Fibroblast of skin of abdomen (primary cell): Measurements from ENCODE around the gene UCKL1.
"Not testable (repeated sequence)": the region's sequence is repeated elsewhere in the genome, so short reads cannot be mapped to it uniquely, and the experiment has no call there.

ENCODE experiments used
- DNase-seq: peaks from one replicate; pipeline ENCODE4 v3.0.0-alpha.2; 2013

Gene UCKL1

GRCh38 chr20:63942969-63943807 lies 13.0 kb downstream of the UCKL1 start:
- no peak for DNase-seq

GRCh38 chr20:63942250-63942951 lies 13.8 kb downstream of the UCKL1 start:
- no peak for DNase-seq

DNA sequence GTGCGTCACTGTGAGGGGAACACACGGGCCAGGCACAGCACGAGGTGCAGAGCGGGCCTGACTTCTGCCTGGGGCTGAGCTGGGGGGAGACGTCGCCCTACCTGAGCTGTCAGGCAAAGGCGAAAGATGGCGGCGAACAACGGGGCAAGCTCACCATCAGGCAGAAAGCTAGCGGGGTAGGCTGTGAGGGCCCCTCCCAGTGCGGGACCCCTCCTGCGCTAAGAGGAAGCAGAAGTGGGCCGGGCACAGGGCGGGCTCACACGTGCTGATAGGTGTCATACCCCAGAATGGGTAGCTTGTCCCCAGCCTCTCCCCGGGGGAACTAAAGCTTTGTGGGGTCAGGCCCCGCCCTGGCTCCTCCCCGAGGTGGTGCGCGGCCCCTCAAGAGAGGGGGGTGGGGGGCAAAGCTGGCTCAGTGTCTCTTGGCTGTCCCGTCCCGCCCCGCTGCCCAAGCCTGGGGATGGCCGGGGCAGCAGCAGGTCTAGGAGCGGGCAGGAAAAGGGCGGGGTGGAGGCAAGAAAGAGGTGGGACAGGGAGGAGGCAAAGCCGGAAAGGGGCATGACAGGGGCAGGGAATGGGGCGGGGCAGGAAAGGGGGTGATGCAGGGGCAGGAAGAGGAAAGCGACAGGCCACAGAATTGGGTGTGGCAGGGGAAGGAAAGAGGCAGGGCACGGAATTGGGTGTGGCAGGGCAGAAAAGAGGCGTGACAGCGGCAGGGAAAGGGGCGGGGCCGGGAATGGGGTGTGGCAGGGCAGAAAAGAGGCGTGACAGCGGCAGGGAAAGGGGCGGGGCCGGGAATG lies 14.7 kb downstream of the UCKL1 start:
- no peak for DNase-seq

DNA sequence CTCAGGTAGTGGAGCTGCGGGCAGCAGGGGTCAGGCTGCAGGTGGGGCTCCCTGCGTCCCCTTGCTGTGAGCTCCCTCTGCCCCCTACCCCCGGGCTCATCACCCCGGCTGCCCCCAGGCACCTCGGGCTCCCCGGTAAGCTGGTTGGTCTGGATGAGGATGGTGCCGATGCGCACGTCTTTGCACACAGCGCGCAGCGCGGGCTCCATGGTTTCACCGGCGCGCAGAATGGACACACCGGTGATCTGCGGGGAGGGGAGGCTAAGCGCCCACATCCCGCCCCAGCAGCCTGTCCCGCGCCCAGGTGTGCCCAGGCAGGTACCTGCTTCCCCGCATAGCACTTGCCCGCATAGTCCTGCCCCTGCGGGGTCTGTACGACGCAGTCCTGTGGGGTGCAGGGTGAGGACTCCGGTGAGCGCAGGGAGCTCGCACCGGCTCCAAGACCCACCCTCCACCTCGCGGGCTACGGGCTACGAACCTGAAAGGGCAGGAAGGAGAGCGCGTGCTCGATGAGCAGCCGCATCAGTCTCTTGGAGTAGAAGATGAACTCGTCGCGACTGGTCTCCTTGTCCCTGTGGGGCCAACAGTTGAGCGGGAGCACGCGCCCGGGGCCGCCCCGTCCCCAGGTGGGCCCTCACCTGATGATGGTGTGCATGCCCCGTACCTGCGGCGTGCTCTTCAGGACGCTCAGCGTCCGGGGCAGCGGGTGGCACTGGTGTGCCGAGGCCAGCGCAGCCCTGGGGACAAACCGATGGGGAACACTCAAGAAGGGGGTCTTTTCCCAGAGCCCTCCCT lies 15.5 kb downstream of the UCKL1 start:
- no peak for DNase-seq

DNA sequence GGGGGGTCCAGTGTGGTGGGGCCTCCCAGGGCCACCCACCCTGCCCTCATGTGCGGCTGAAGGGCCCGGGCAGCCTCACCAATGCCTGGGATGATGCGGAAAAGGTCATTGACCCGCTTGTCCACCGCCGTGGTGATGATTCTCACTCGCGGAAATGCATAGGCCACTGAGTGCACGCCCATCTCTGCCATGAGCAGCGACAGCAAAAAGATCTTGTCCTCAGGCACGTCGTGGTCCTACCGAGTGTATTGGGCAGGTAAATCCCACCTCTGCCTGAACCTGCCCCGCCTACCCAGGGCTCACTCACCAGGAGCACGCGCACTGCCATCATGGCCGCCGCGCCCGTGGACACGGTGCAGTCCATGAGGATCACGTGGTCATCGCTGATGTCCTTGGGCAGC lies 16.1 kb downstream of the UCKL1 start:
- no peak for DNase-seq

GRCh38 chr20:63939061-63939935 lies 16.9 kb downstream of the UCKL1 start:
- DNase-seq = no peak

DNA sequence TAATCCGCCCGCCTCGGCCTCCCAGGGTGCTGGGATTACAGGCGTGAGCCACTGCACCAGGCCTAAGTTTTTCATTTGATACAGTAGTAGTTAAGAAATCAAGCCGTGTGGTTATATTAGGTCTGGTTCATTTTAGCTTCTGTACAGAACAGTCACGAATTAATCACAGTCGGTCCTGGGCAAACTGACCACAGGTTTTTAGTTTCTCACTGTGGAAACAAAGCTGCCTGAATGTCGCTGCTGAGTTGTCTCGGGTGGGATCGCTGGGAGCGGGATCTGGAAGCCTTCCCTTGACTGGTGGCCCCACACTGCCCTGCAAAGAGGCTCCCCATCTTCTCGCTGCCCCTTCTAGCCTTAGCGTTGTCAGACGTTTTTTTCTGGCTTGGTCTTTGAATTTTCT lies 18.6 kb downstream of the UCKL1 start:
- no peak for DNase-seq

GRCh38 chr20:63935447-63935846 lies 20.8 kb downstream of the UCKL1 start:
- no peak for DNase-seq

DNA sequence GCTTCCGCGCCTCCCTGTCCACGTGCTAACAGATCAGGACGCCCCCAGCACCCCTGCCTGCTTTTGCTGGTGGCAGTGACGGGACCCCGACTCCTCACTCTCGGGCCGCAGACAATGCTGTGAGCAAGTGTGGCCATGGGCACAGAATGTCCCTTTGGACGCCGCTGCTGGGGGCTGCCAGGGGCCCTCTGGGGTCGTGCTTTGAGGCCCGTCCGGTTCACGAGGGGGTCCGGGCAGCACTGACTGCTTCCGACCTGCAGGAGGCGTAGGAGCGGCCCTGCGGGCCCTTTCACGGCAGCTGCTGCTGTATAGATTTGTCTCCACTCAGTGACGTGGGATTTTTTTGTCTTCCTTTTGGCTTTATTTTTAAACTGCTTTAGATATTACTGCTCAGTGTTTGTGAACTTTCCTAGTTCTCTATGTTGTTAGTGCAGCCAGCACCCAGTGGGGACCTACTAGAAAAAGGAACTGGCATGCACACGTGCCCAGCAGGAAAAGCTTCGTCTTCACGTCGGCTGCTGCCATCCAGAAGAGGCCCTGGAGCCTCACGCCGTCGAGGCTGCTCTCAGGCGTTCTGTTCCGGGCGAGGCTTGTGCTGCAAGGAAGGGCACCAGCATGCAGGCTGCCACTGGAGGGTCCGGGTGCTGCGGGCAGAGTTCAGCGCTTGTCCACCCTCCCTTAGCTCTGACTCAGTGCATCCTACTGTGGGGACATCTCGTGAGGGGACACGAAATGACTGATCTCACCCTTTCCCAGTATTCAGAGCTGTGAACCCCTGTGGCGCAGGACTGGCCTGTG lies 21.7 kb downstream of the UCKL1 start:
- DNase-seq = no peak

DNA sequence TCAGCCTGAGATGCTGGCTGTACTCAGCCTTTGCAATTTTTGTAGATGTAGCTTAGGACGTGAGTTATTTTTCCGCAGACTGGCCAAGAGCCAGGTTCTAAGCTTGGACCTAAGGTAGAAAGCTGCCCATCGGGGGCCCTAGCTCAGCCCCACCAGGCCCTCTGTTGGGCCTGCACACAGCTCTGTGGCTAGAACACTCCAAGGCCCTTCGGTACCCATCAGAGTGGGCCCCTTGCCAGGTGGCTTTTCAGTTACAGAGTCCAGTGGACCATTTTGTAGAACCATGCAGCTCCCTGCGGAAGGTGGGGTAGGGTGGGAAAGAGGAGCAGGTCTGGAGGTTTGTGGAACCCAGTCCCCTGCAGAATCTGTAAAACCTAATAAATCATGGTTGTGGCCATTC lies 22.6 kb downstream of the UCKL1 start:
- DNase-seq = no peak

- no peak for DNase-seq
These were observed 23.5 kb downstream of the UCKL1 start for GRCh38 chr20:63932606-63933160.

- no peak for DNase-seq
These were observed 24.5 kb downstream of the UCKL1 start for GRCh38 chr20:63931735-63932134.

DNA sequence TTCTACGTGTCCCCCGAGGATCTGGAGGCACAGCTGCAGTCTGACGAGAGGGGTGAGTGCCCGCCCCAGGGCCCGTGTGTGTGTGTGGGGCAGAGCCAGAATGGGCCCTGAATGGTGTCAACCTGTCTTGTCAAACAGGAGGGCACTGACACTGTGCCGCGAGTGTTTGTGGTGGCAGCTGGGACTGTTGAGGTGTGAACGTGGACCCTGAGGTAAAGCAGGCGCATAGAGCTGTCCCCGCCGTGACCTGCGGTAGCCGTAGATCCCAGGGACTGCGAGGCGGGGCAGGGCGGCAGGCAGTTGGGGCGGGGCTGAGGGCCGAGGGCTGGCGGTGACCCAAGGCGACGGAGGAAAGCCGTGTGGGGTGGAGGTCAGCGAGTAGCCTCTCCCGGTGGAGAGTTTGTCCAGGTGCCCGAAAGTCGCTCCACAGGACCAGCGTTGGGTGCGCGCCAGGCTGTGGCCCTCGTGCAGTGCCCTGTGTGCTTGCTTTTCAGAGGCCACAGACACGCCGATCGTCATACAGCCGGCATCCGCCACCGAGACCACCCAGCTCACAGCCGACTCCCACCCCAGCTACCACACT lies 25.2 kb downstream of the UCKL1 start:
- no peak for DNase-seq

- DNase-seq = not testable (repeated sequence)
These were observed 26.7 kb downstream of the UCKL1 start for GRCh38 chr20:63929473-63929883.

DNA sequence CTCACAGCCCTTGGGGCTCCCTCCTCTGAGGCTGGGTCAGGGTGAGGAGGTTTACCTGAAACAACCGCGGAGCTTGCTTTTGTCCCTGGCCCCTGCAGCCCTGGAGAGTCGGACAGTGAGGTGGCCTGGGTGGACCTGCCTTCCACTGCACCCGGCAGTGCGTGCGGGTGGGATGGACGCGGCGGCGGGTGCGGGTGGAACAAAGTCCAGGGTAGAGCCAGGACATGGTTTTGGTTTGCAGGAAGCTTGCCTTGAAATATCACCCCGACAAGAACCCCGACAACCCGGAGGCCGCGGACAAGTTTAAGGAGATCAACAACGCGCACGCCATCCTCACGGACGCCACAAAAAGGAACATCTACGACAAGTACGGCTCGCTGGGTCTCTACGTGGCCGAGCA lies 27.1 kb downstream of the UCKL1 start:
- DNase-seq = no peak

DNA sequence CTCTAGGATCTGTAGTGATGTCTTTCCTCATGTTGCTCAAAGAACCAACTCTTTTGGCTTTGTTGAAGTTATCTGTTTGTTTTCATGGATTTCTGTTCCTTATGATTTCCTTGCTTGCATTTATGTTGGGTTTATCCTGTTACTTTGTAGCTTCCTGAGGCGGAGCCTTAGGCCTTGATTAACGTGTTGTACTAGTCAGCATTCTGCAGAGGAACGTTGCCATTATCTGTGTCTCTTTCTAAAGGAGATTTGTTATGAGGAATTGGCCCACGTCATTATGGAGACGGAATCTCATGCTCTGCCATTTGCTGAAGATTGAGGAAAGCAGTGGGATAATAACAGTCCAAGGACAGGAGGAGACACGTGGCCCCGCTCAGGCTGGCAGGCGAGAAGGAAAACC lies 29.9 kb downstream of the UCKL1 start:
- no peak for DNase-seq

- no peak for DNase-seq
These were observed 32.0 kb downstream of the UCKL1 start for GRCh38 chr20:63924241-63924640.

GRCh38 chr20:63923651-63924050 lies 32.6 kb downstream of the UCKL1 start:
- no peak for DNase-seq

DNA sequence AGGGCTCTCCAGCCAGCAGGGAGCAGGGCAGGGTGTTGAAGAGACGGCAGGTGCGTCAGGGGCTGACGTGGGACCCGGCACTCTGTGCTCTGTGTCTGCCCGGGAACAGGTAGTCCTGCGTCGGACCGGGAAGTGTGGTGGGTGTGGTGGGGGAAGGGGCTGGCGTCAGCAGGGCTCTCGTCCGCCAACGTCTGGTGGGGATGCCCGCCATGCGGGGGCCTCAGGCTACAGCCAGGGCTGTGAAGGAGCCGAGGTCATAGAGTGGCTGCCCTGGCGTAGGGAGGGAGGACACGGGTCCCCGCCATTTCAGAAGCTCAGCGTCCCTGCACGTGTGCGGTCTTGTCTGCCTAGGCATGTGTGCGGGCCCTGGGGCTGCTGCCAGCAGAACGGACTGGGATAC lies 36.0 kb downstream of the UCKL1 start:
- no peak for DNase-seq

DNA sequence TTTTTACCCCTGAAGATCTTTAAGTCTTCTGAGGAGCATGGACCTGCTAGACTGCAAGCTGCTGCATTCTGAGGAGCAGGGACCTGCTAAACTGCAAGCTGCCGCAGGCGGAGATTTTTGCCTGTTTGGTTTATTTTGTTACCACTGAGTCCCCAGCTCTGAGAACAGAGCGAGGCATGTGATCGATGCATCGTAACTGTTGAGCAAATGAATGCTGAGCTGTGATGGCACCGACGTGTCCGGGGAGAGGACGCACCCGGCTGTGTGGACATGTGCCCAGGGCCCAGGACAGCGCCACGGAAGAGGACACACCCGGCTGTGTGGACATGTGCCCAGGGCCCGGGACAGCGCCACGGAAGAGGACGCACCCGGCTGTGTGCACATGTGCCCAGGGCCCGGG lies 37.1 kb downstream of the UCKL1 start:
- no peak for DNase-seq
